IMR-90 (cell line): ENCODE results near the gene POLR1D. TPM values are rescaled to one million over a fixed set of nuclear protein-coding genes. Genes with fewer than 3 reads are reported as not detected.

Experiments used
- ATAC-seq: fragments of 200-7000 bp; cut with Tn5 transposase; 2 replicates; pipeline ENCODE4 v1.9.1; 2020; ENCODE audit warnings: low read depth, mild to moderate bottlenecking, moderate library complexity
- BruUV-seq: library from RNA; stranded (reverse); fragments of 400-500 nt; replicated peaks from 2 replicates; lab custom pipeline; 2021; lab: Mats Ljungman, UMichigan
- CTCF ChIA-PET: fragments of 300-600 bp; formaldehyde crosslinking; extraction: SDS; loops from one replicate; lab custom pipeline; 2021; ENCODE audit warnings: antibody characterized with exemption; lab: Yijun Ruan, JAX
- POLR2A ChIA-PET: fragments of 300-600 bp; sonication (Branson Sonifier 250); formaldehyde crosslinking; loops from one replicate; lab custom pipeline; 2022; ENCODE audit warnings: antibody characterized with exemption; ENCODE audit not compliant: unreplicated experiment; lab: Charles Lee
- DNase-seq: peaks from one replicate; pipeline ENCODE4 v3.0.0; 2013
- H2AFZ ChIP-seq: replicated peaks from 2 replicates; pipeline ENCODE3; 2013; ENCODE audit warnings: low read length, mild to moderate bottlenecking; ENCODE audit not compliant: poor library complexity
- H2AK5ac ChIP-seq: 2 replicates; pipeline ENCODE4 v1.6.1; 2013; ENCODE audit warnings: low read depth, low read length, inconsistent platforms
- H2AK9ac ChIP-seq: replicated peaks from 2 replicates; pipeline ENCODE3; 2013; ENCODE audit warnings: mild to moderate bottlenecking, low read depth, low read length, moderate library complexity; ENCODE audit not compliant: poor library complexity
- H2BK120ac ChIP-seq: 2 replicates; pipeline ENCODE4 v1.6.1; 2013; ENCODE audit warnings: low read depth, low read length, inconsistent platforms
- H2BK15ac ChIP-seq: 3 replicates; pipeline ENCODE4 v1.6.1; 2013; ENCODE audit warnings: low read depth, low read length, inconsistent platforms
- H2BK20ac ChIP-seq: 2 replicates; pipeline ENCODE4 v1.6.1; 2013; ENCODE audit warnings: low read depth, mild to moderate bottlenecking, inconsistent platforms, low read length, moderate library complexity
- H2BK5ac ChIP-seq: 2 replicates; pipeline ENCODE4 v1.6.1; 2013; ENCODE audit warnings: mild to moderate bottlenecking, low read depth, low read length, inconsistent platforms; ENCODE audit not compliant: poor library complexity, severe bottlenecking
- H3K14ac ChIP-seq: replicated peaks from 2 replicates; pipeline ENCODE4 v1.6.1; 2013; ENCODE audit warnings: low read depth, low read length, inconsistent platforms
- H3K18ac ChIP-seq: 2 replicates; pipeline ENCODE4 v1.6.1; 2013; ENCODE audit warnings: low read depth, low read length, control low read depth
- H3K23ac ChIP-seq: 2 replicates; pipeline ENCODE4 v1.6.1; 2013; ENCODE audit warnings: low read depth, low read length, inconsistent platforms
- H3K27ac ChIP-seq: 2 replicates; pipeline ENCODE4 v1.5.1; 2013; ENCODE audit warnings: mild to moderate bottlenecking, control low read depth, low read length; ENCODE audit not compliant: insufficient read depth
- H3K27me3 ChIP-seq: 2 replicates; pipeline ENCODE4 v1.6.1; 2013; ENCODE audit warnings: low read length; ENCODE audit not compliant: control insufficient read depth, insufficient read depth
- H3K36me3 ChIP-seq: 2 replicates; pipeline ENCODE4 v1.6.1; 2013; ENCODE audit warnings: low read length, mixed read lengths; ENCODE audit not compliant: control insufficient read depth, insufficient read depth
- H3K4ac ChIP-seq: 2 replicates; pipeline ENCODE4 v1.6.1; 2013; ENCODE audit warnings: low read depth, low read length, inconsistent platforms
- H3K4me1 ChIP-seq: 2 replicates; pipeline ENCODE4 v1.6.1; 2013; ENCODE audit warnings: low read length, mixed read lengths; ENCODE audit not compliant: control insufficient read depth, insufficient read depth
- H3K4me2 ChIP-seq: 2 replicates; pipeline ENCODE4 v1.6.1; 2013; ENCODE audit warnings: low read depth, mild to moderate bottlenecking, control low read depth, low read length, moderate library complexity
- H3K4me3 ChIP-seq: 2 replicates; pipeline ENCODE4 v1.5.1; 2013; ENCODE audit warnings: low read depth, mild to moderate bottlenecking, control low read depth, low read length, moderate library complexity; ENCODE audit not compliant: insufficient read depth
- H3K56ac ChIP-seq: 2 replicates; pipeline ENCODE4 v1.6.1; 2013; ENCODE audit warnings: low read length, inconsistent platforms; ENCODE audit not compliant: insufficient read depth; ENCODE audit errors: extremely low read depth
- H3K79me1 ChIP-seq, 2 experiments: 2 replicates each; pipeline ENCODE4 v1.6.1; 2013; ENCODE audit warnings: low read length in 2 of 2, inconsistent platforms in 1 of 2, low read depth in 1 of 2
- H3K9ac ChIP-seq: 2 replicates; pipeline ENCODE4 v1.6.1; 2013; ENCODE audit warnings: low read depth, low read length, control low read depth
- H3K9me1 ChIP-seq: 2 replicates; pipeline ENCODE4 v1.6.1; 2013; ENCODE audit warnings: low read length, inconsistent platforms; ENCODE audit not compliant: insufficient read depth
- H3K9me3 ChIP-seq: 2 replicates; pipeline ENCODE4 v1.6.1; 2013; ENCODE audit warnings: low read length; ENCODE audit not compliant: control insufficient read depth, insufficient read depth
- H4K20me1 ChIP-seq: 2 replicates; pipeline ENCODE4 v1.6.1; 2013; ENCODE audit warnings: low read length, inconsistent platforms; ENCODE audit not compliant: insufficient read depth
- H4K5ac ChIP-seq: 2 replicates; pipeline ENCODE4 v1.6.1; 2013; ENCODE audit warnings: mild to moderate bottlenecking, low read depth, low read length, control low read depth
- H4K8ac ChIP-seq, 2 experiments: 2 replicates each; pipeline ENCODE4 v1.6.1; 2013; ENCODE audit warnings: low read depth in 2 of 2, low read length in 2 of 2, control low read depth in 1 of 2, inconsistent platforms in 1 of 2
- H4K91ac ChIP-seq: 2 replicates; pipeline ENCODE4 v1.6.1; 2013; ENCODE audit warnings: low read depth, low read length, inconsistent platforms; ENCODE audit not compliant: insufficient read depth
- BHLHE40 ChIP-seq: fragments of 150-350 bp; IDR thresholded peaks from 2 replicates; pipeline ENCODE4 v1.6.1; 2016; ENCODE audit warnings: mild to moderate bottlenecking, low read depth, low read length
- CEBPB ChIP-seq: IDR thresholded peaks from 2 replicates; pipeline ENCODE4 v1.6.1; 2012; ENCODE audit warnings: low read depth, low read length, improper control_type of control experiment
- CHD1 ChIP-seq: IDR thresholded peaks from 2 replicates; pipeline ENCODE4 v1.6.1; 2012; ENCODE audit warnings: low read depth, low read length, improper control_type of control experiment
- CTCF ChIP-seq: conservative IDR thresholded peaks from 2 replicates; pipeline ENCODE4 v1.5.1; 2012; ENCODE audit warnings: mild to moderate bottlenecking, low read depth, low read length, improper control_type of control experiment
- ELK1 ChIP-seq: fragments of 150-350 bp; IDR thresholded peaks from 2 replicates; pipeline ENCODE4 v1.6.1; 2016; ENCODE audit warnings: low read depth, mild to moderate bottlenecking, low read length, moderate library complexity, borderline replicate concordance
- FOS ChIP-seq: fragments of 150-350 bp; IDR thresholded peaks from 2 replicates; pipeline ENCODE4 v1.6.1; 2016; ENCODE audit warnings: low read depth, low read length
- MAFK ChIP-seq: IDR thresholded peaks from 2 replicates; pipeline ENCODE4 v1.6.1; 2012; ENCODE audit warnings: low read depth, low read length, improper control_type of control experiment
- MAZ ChIP-seq: IDR thresholded peaks from 2 replicates; pipeline ENCODE4 v1.6.1; 2012; ENCODE audit warnings: low read depth, mild to moderate bottlenecking, low read length, improper control_type of control experiment, moderate library complexity, borderline replicate concordance
- MXI1 ChIP-seq: IDR thresholded peaks from 2 replicates; pipeline ENCODE4 v1.6.1; 2012; ENCODE audit warnings: low read depth, mild to moderate bottlenecking, low read length, moderate library complexity, borderline replicate concordance
- NFE2L2 ChIP-seq: fragments of 150-350 bp; IDR thresholded peaks from 2 replicates; pipeline ENCODE4 v1.6.1; 2016; ENCODE audit warnings: low read depth, mild to moderate bottlenecking, low read length
- POLR2A ChIP-seq: IDR thresholded peaks from 2 replicates; pipeline ENCODE4 v1.6.1; 2012; ENCODE audit warnings: mild to moderate bottlenecking, low read depth, low read length
- RAD21 ChIP-seq: IDR thresholded peaks from 2 replicates; pipeline ENCODE4 v1.6.1; 2012; ENCODE audit warnings: low read length, improper control_type of control experiment
- RCOR1 ChIP-seq: IDR thresholded peaks from 2 replicates; pipeline ENCODE4 v1.6.1; 2012; ENCODE audit warnings: mild to moderate bottlenecking, low read length, improper control_type of control experiment; ENCODE audit not compliant: insufficient replicate concordance
- RFX5 ChIP-seq: IDR thresholded peaks from 2 replicates; pipeline ENCODE4 v1.8.0; 2012; ENCODE audit warnings: low read depth, mild to moderate bottlenecking, low read length, moderate library complexity
- SMC3 ChIP-seq: fragments of 150-350 bp; IDR thresholded peaks from 2 replicates; pipeline ENCODE4 v1.6.1; 2016; ENCODE audit warnings: low read depth, mild to moderate bottlenecking, antibody characterized with exemption, low read length, moderate library complexity
- USF2 ChIP-seq: fragments of 150-350 bp; IDR thresholded peaks from 2 replicates; pipeline ENCODE4 v1.6.1; 2017; ENCODE audit warnings: mild to moderate bottlenecking, antibody characterized with exemption, low read length, low read depth
- dilution Hi-C: fragments of 300-500 bp; cut with HindIII; formaldehyde crosslinking; loops from one replicate; pipeline ENCODE4 v1.14.3; 2018; ENCODE audit warnings: low sequenced_read_pairs; ENCODE audit not compliant: unreplicated experiment
- in situ Hi-C: fragments of 300-500 bp; cut with MboI; formaldehyde crosslinking; loops from 3 replicates; pipeline ENCODE4 v1.14.3; 2019; ENCODE audit warnings: low sequenced_read_pairs, inconsistent platforms, mixed read lengths
- intact Hi-C: fragments of 100-400 bp; cut with micrococcal nuclease; formaldehyde crosslinking; loops from 2 replicates; pipeline ENCODE4 v1.10.0; 2022
- polyA plus RNA-seq, 3 experiments: library from polyadenylated mRNA; depleted of rRNA; stranded (reverse); fragments of >200 nt; gene quantifications; 2 replicates each; pipeline ENCODE4 v1.2.3, GENCODE V29; 2012; ENCODE audit warnings: low replicate concordance in 1 of 3
- total RNA-seq: library from RNA; depleted of rRNA; stranded (reverse); fragments of >200 nt; gene quantifications from 2 replicates; pipeline ENCODE4 v1.2.3, GENCODE V29; 2012

The POLR1D gene
- total and polyA plus RNA-seq, 2 of the 4 experiments (the other 2 are of a cell fraction): 65.4 to 110 TPM

- in situ Hi-C loops: no loop called here
These were observed 17.5 kb downstream of the POLR1D start for GRCh38 chr13:27639186-27639585.

More at GRCh38 chr13:27639186-27639585, 17.5 kb downstream of the POLR1D start:
- no peak overlapping the region for H2AK5ac ChIP-seq
- no peak overlapping the region for H4K5ac ChIP-seq
- DNase-seq (no peak), ATAC-seq (no peak)
- dilution Hi-C loops (no loop called here), intact Hi-C loops (no loop called here)
- no peak overlapping the region for H3K14ac ChIP-seq
- no peak overlapping the region for H2AK9ac ChIP-seq
- no TSS peak for BruUV-seq
- H3K4me3 ChIP-seq: no peak overlapping the region
- POLR2A ChIA-PET: no interaction called here
- no peak overlapping the region for H3K56ac ChIP-seq
- no peak overlapping the region for H2AFZ ChIP-seq
- no peaks in the 10 kb centered on the region for H3K9me3 ChIP-seq
- peaks cover 2% of the 10 kb centered on the region for H3K36me3 ChIP-seq
- H3K4me1 ChIP-seq: peaks cover 10% of the 10 kb centered on the region
- no peak overlapping the region for H2BK120ac ChIP-seq
- H4K91ac ChIP-seq: no peak overlapping the region
- H4K8ac ChIP-seq: no peak overlapping the region
- no peak overlapping the region for H2BK15ac ChIP-seq
- H3K18ac ChIP-seq: no peak overlapping the region
- H3K4me2 ChIP-seq: no peak overlapping the region
- no peak overlapping the region for H2BK5ac ChIP-seq
- CTCF ChIA-PET: no interaction called here
- no peak overlapping the region for H3K27ac ChIP-seq
- TF ChIP-seq USF2: no peak
- no peak for TF ChIP-seq RAD21
- TF ChIP-seq CTCF: no peak
- TF ChIP-seq RCOR1: no peak
- no peak for TF ChIP-seq BHLHE40
- no peak for TF ChIP-seq MXI1
- TF ChIP-seq FOS: no peak
- TF ChIP-seq RFX5: no peak
- no peak for TF ChIP-seq MAZ
- TF ChIP-seq ELK1: no peak
- no peak for TF ChIP-seq MAFK
- no peak for TF ChIP-seq NFE2L2
- TF ChIP-seq CEBPB: no peak
- no peak for TF ChIP-seq SMC3
- no peak for TF ChIP-seq CHD1
- no peak for TF ChIP-seq POLR2A
- no peaks in the 10 kb centered on the region for H3K27me3 ChIP-seq
- no peak overlapping the region for H3K9ac ChIP-seq
- H3K23ac ChIP-seq: no peak overlapping the region
- no peak overlapping the region for H3K4ac ChIP-seq
- peaks cover 7% of the 10 kb centered on the region for H3K9me1 ChIP-seq
- peaks cover 26% of the 10 kb centered on the region for H4K20me1 ChIP-seq
- H3K79me1 ChIP-seq: peaks cover 24 to 41% of the 10 kb centered on the region in 2 experiments; a peak in 3 of 4 replicates
- no peak overlapping the region for H2BK20ac ChIP-seq
